MCF 10A (cell line): ENCODE results near the gene TNS1. TPM values are rescaled to one million over a fixed set of nuclear protein-coding genes. Genes with fewer than 3 reads are reported as not detected.

Source experiments
- BruUV-seq: library from RNA; stranded (reverse); fragments of 400-500 nt; replicated peaks from 2 replicates; lab custom pipeline; 2021; lab: Mats Ljungman, UMichigan
- CTCF ChIA-PET: fragments of 300-600 bp; sonication (Branson Sonifier 250); formaldehyde crosslinking; extraction: SDS; loops from one replicate; lab custom pipeline; 2021; ENCODE audit warnings: antibody characterized with exemption, inconsistent platforms; lab: Yijun Ruan, JAX
- POLR2A ChIA-PET: fragments of 300-600, 350-650 bp; sonication (Branson Sonifier 250); formaldehyde crosslinking; extraction: SDS; loops from one replicate; lab custom pipeline; 2020; ENCODE audit warnings: antibody characterized with exemption, inconsistent platforms; lab: Yijun Ruan, JAX
- DNase-seq: peaks from one replicate; pipeline ENCODE4 v3.0.0-alpha.2; 2018; ENCODE audit not compliant: unreplicated experiment
- H3K27ac Mint-ChIP-seq: one replicate; pipeline ENCODE4 v1.8.0; 2022; ENCODE audit warnings: mild to moderate bottlenecking, low read depth, mixed read lengths; ENCODE audit not compliant: unreplicated experiment
- H3K27me3 Mint-ChIP-seq: one replicate; pipeline ENCODE4 v1.8.0; 2022; ENCODE audit warnings: mixed read lengths; ENCODE audit not compliant: insufficient read depth, unreplicated experiment
- H3K36me3 Mint-ChIP-seq: one replicate; pipeline ENCODE4 v1.8.0; 2022; ENCODE audit warnings: mild to moderate bottlenecking, moderate library complexity, mixed read lengths; ENCODE audit not compliant: insufficient read depth, unreplicated experiment
- H3K4me1 Mint-ChIP-seq: one replicate; pipeline ENCODE4 v1.8.0; 2022; ENCODE audit warnings: mixed read lengths; ENCODE audit not compliant: insufficient read depth, unreplicated experiment
- H3K4me3 Mint-ChIP-seq: one replicate; pipeline ENCODE4 v1.8.0; 2022; ENCODE audit warnings: mild to moderate bottlenecking, moderate library complexity, mixed read lengths; ENCODE audit not compliant: unreplicated experiment
- H3K9me3 Mint-ChIP-seq: one replicate; pipeline ENCODE4 v1.8.0; 2022; ENCODE audit warnings: mixed read lengths; ENCODE audit not compliant: unreplicated experiment
- CTCF ChIP-seq: fragments of 200-600 bp; IDR thresholded peaks from one replicate; pipeline ENCODE4 v1.8.0; 2022; ENCODE audit warnings: antibody characterized with exemption, mild to moderate bottlenecking; ENCODE audit not compliant: unreplicated experiment
- intact Hi-C: fragments of 100-400 bp; cut with micrococcal nuclease; formaldehyde crosslinking; loops from 2 replicates; pipeline ENCODE4 v1.14.1; 2022
- total RNA-seq: library from RNA; stranded (reverse); gene quantifications from 2 replicates; pipeline ENCODE4 v1.2.3, GENCODE V29; 2022

Gene TNS1
- total RNA-seq, 1 experiment from 2014 or later: 3.3 TPM

GRCh38 chr2:217897816-217898806 lies 104.7 kb downstream of the TNS1 start:
- no peak for DNase-seq
- no TSS peak for BruUV-seq
- Mint-ChIP-seq H3K4me3 (no peak overlapping the region), H3K27ac (no peak overlapping the region), H3K4me1 (peaks cover 6% of the 10 kb centered on the region), H3K36me3 (no peaks in the 10 kb centered on the region), H3K27me3 (no peaks in the 10 kb centered on the region), H3K9me3 (no peaks in the 10 kb centered on the region)
- TF ChIP-seq CTCF: no peak
- POLR2A ChIA-PET: interaction anchor here (0.6 kb wide), 1 partner anchor 14 kb away, joined by 3 read pairs; no protein-coding TSS in a partner anchor
- intact Hi-C loops: loop anchor here (2.0 kb wide), 1 partner anchor 91 kb away; no protein-coding TSS in a partner anchor
- CTCF ChIA-PET: interaction anchor here (0.6 to 6.7 kb wide), 14 partner anchors 10 to 135 kb away, joined by 3 to 61 read pairs (median 4); no protein-coding TSS in a partner anchor

- Mint-ChIP-seq H3K4me3 (no peak overlapping the region), H3K36me3 (no peaks in the 10 kb centered on the region), H3K4me1 (peaks cover 6% of the 10 kb centered on the region), H3K9me3 (no peaks in the 10 kb centered on the region), H3K27ac (no peak overlapping the region), H3K27me3 (no peaks in the 10 kb centered on the region)
- no TSS peak for BruUV-seq
- intact Hi-C loops: no loop called here
- POLR2A ChIA-PET: interaction anchor here (0.6 kb wide), 1 partner anchor 13 kb away, joined by 3 read pairs; no protein-coding TSS in a partner anchor
- CTCF ChIA-PET: interaction anchor here (0.6 to 6.7 kb wide), 8 partner anchors 9 to 145 kb away, joined by 3 to 61 read pairs (median 4); no protein-coding TSS in a partner anchor
- TF ChIP-seq CTCF: no peak
- DNase-seq: no peak
Observed at GRCh38 chr2:217897091-217897715, 105.6 kb downstream of the TNS1 start.

GRCh38 chr2:217895070-217895635 lies 107.6 kb downstream of the TNS1 start:
- peaks cover 6% of the 10 kb centered on the region for H3K4me1 Mint-ChIP-seq
- H3K27me3 Mint-ChIP-seq: no peaks in the 10 kb centered on the region
- intact Hi-C loops: no loop called here
- no peak overlapping the region for H3K4me3 Mint-ChIP-seq
- H3K27ac Mint-ChIP-seq: no peak overlapping the region
- ChIA-PET CTCF (interaction anchor here (0.6 to 17.1 kb wide), 5 partner anchors 8 to 1795 kb away, joined by 3 to 678 read pairs (median 3); partner anchors contain the start of gene RUFY4), POLR2A (no interaction called here)
- no peak for TF ChIP-seq CTCF
- no peak for DNase-seq
- no peaks in the 10 kb centered on the region for H3K36me3 Mint-ChIP-seq
- BruUV-seq: no TSS peak
- no peaks in the 10 kb centered on the region for H3K9me3 Mint-ChIP-seq
